ENCODE measurements around the gene SHC4.
"Not testable (repeated sequence)": the region's sequence is repeated elsewhere in the genome, so short reads cannot be mapped to it uniquely, and the experiment has no call there.

Gene SHC4

DNA sequence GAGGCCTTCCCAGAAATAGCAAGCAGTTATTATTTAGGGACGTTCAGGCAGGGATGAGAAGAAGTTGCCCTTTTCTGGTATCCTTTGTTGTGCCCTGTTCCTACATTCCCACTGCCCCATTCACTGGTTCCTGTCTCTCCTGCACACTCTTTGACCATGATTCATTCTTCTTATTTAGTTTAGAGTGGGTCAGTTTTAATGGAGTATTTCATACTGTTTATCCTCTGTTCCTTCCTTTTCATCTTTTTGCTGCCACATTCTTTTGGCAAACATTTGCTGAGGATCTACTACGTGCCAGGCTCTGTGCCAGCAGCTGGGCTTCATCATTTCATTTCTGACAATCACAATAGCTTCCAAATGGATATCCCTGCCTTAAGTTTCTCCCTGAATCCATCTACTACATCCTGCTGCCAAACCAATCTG lies 97.6 kb downstream of the SHC4 start:
- DNase-seq (ENCODE audit: low read depth, low spot score) = no peak
- no peak overlapping the region for H3K4me3 ChIP-seq (ENCODE audit: low read length)

DNA sequence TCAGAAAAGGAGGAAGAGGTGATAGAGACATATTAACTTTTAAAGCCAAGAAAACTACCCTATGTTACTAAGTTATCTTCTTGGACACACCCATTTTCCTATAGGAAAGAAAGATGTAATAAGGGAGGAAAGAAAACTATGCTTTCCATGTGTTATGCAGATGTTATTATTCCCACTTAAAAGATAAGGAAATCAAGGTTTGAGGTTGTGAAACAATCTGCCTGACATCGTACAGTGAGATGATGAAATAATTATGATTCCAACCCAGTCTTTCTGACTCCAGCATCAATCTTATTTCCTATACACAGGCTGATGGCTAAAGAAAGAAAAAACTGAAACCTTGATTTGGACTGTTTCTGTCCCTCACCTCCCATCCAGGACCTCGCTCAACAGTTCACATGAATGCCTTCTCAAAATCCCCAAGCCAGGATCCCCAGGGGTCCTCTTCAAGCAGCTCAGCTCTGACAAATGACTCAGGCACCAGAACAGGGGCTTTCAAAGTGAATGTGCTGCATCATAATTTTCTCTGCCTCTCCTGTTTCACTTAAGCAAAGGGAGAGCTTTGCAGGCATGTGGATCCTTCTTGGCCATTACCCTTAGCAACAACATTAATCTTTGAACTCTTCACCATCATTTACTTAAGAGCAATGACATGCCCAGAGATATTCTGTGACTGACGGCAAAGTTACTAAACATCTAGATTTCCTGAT lies 98.2 kb downstream of the SHC4 start:
- DNase-seq (ENCODE audit: low read depth, low spot score) = no peak
- no peak overlapping the region for H3K4me3 ChIP-seq (ENCODE audit: low read length)

DNA sequence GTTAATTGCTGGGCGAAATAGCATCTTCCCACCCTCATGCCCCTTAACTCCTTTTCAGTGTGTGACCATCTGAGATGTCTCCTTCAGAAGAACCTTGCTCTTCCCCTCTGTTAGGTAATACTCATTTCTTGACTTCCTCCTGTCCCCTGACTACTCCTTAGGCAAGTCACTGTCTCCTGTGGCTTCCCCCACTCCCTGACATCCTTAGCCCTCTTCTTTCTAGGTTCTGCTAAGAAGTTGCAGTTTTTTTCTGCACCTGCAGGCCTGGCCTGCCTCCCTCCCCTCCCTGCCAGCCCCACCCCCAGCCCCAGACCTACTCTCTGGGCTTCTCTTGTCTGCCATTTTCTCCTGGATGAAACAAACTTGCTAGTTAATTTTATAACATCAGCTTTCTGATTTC lies 101.0 kb downstream of the SHC4 start:
- DNase-seq (ENCODE audit: low read depth, low spot score) = peak; percentile 57
- H3K4me3 ChIP-seq (ENCODE audit: low read length) = no peak overlapping the region

- peak; percentile 73 for DNase-seq (ENCODE audit: low read depth, low spot score)
- no peak overlapping the region for H3K4me3 ChIP-seq (ENCODE audit: low read length)
Measured at GRCh38 chr15:48861813-48862431, 101.8 kb downstream of the SHC4 start.

DNA sequence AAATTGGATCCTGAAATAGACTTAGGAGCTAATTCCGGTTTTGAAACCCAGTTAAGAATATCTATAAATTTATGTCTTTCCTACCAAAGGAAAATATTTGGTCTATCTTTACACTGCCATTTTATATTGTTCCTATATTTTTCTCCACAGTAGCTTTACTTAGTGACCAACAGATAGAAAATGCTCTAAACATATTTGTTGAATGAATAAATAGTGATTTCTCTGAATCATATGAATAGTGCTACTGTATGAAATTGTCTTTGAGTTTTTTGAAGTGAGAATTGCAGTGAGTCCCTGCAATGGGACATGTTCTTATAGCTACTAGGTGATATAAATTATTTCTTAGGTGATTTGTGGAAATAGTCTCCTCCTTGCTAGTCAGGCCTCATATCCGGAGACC lies 104.3 kb downstream of the SHC4 start:
- DNase-seq (ENCODE audit: low read depth, low spot score) = no peak
- H3K4me3 ChIP-seq (ENCODE audit: low read length) = no peak overlapping the region

DNA sequence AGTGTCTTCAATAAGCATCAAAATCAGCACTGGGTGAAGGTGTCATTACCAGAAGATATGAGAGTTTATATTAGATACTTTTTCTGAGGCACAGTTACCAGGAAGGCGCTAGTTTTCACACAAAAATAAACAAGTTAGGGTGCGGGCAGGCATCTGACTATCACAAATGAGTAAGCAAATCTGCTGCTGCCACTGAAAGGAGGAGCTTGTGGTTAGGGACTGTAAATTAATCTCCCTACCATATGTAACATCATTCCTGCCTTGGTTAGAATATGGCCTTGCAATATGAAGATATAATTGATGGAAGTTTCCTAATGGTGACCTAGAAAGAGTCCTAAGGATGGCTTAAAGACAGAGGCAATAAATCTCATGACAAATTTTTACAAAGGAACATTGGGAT lies 105.3 kb downstream of the SHC4 start:
- no peak overlapping the region for H3K4me3 ChIP-seq (ENCODE audit: low read length)
- DNase-seq (ENCODE audit: low read depth, low spot score) = no peak

DNA sequence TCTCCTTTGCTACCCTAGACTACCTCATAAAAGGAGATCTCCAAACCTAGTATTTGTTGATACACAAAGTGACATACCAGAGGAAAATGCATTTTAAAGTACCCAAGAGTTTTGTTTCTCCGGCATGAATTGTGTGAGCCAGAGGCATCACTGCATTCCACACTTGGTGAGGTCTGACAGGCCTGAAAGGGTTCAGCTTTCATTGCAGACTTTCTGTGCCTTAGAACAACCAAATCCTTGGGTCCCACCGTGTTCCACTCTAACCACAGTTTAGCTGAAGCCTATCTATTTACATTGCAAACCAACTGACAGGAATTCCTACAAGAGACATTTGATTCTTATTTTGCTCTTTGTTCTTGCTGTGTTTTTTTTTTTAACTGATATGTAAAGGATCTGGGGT lies 106.8 kb downstream of the SHC4 start:
- DNase-seq (ENCODE audit: low read depth, low spot score) = no peak
- no peak overlapping the region for H3K4me3 ChIP-seq (ENCODE audit: low read length)

DNA sequence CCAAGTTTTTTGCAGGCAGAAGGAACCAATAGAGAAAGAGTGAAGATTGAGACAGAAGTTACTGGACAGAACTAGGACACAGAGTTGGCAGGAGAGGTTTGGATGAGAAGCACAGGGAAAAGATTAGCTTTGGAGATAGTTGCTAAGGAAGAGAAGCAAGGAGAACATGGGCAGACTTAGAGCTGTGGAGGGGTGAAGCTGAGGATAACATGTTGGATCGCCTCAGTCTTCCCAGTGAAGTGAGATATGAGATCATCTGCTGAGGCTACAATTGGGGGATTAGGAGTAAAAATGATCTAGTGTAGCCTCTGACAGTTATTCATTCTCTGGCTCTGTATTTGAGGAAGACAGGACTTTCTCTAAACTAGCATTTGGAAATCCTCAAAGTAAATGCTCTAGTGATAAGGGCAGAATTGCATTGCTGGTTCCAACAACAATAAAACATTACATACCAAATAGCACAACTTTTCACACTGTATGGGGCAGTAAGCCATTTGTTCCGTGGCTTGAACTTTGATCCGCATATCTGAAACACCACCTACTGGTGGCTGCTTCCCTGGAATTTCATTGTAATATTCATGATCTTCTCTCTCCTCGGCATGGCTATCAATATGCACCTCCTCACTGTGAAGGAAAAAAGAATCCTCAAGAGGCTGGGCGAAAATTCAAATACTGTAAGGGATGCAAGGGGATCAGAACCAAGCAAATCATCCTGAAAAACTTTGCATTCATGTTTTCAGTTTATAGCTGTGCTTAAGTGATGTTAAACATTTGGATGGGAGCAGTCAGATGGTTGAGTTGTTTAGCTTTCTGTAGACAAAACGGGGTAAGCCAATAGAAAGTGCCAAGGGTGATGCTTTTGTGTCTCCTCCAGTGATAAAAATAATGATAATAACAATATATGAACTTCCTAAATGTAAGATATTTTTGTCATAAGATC lies 107.9 kb downstream of the SHC4 start:
- no peak overlapping the region for H3K4me3 ChIP-seq (ENCODE audit: low read length)
- DNase-seq (ENCODE audit: low read depth, low spot score) = no peak

DNA sequence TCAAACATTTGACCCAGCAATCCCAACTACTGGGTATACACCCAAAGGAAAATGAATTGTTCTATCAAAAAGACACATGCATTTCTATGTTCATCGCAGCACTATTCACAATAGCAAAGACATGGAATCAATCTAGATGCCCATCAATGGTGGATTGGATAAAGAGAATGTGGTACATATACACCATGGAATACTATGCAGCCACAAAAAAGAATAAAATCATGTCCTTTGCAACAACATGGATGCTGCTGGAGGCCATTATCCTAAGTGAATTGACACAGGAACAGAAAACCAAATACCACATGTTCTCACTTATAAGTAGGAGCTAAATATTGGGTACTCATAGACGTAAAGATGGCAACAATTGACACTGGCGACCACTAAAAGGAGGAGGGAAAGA lies 109.3 kb downstream of the SHC4 start:
- DNase-seq (ENCODE audit: low read depth, low spot score); H3K4me3 ChIP-seq (ENCODE audit: low read length): not testable (repeated sequence)

DNA sequence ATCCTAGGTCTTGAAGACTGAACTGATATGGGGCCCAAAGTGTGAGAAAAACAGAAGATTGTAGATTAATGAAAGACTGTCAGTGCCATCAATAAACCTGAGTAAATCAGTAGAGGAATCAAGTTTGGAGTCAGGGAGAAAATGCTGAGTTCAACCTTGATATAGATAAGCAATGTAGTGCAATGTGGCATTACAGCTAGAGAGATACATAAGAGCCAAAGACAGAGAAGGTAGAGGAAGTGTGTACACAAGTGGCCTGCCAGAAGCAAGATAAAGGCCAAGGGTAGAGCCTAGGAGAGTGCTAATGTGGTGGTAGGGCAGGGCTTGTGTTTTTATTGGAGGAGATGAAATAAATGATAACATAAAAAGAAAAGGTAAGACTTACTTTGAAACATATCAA lies 111.8 kb downstream of the SHC4 start:
- H3K4me3 ChIP-seq (ENCODE audit: low read length) = no peak overlapping the region
- DNase-seq (ENCODE audit: low read depth, low spot score) = no peak

DNA sequence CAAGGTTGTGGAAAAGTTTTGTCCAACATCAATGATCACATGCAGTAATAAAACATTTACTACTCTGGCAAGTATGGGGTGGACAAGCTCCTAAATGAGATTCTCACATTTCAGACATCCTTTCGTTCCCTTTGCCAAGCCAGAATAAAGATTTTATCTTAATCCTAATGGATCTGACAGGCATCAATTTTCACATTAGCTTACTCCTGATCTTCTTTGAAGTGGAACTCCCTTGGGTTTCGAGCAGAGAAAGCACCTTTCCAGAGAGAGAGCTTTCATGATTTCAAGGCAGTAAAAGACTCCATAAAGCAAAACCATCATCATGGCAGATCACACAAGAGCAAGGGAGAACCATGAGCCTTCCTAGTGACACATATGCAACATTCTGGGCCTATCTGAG lies 113.1 kb downstream of the SHC4 start:
- no peak overlapping the region for H3K4me3 ChIP-seq (ENCODE audit: low read length)

DNA sequence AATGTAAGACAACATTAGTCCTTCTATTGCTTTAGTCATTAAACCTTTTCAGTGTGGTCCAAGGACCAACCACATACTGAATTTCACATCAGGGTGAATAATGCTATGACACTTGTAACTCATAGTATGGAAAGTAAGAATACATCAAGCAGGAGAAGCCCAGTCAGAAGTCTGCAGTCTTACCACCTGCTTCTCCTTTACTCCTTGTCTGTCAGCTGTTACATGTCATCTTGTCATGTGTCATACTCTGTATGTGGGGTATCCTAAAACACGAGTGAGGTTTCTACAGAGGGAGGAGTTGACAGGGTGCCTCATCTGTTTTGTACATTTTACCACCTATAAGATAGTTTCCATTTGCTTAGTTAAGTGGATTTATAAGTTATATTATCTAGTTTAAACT lies 118.6 kb downstream of the SHC4 start:
- no peak for DNase-seq (ENCODE audit: low read depth, low spot score)
- H3K4me3 ChIP-seq (ENCODE audit: low read length) = no peak overlapping the region

More for the DNA sequence above, 113.1 kb downstream of the SHC4 start:
- DNase-seq (ENCODE audit: low read depth, low spot score) = no peak

DNA sequence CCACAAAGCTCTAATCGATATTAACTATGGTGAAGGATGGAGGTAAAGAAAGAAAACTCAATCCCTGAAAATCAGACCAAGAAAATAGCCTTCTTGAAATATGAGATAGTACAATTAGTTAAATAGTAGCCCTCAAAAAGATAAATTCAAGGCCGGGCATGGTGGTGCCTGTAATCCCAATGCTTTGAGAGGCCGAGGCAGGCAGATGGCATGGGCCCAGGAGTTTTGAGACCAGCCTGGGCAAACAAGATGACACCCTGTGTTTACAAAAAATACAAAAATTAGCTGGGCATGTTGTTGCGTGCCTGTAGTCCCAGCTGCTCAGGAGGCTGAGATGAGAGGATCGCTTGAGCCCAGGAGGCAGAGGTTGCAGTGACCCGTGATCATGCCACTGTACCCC lies 121.2 kb downstream of the SHC4 start:
- DNase-seq (ENCODE audit: low read depth, low spot score) = no peak
- H3K4me3 ChIP-seq (ENCODE audit: low read length) = no peak overlapping the region

- no peak overlapping the region for H3K4me3 ChIP-seq (ENCODE audit: low read length)
- DNase-seq (ENCODE audit: low read depth, low spot score) = no peak
Measured at GRCh38 chr15:48834756-48835155, 129.0 kb downstream of the SHC4 start.

DNA sequence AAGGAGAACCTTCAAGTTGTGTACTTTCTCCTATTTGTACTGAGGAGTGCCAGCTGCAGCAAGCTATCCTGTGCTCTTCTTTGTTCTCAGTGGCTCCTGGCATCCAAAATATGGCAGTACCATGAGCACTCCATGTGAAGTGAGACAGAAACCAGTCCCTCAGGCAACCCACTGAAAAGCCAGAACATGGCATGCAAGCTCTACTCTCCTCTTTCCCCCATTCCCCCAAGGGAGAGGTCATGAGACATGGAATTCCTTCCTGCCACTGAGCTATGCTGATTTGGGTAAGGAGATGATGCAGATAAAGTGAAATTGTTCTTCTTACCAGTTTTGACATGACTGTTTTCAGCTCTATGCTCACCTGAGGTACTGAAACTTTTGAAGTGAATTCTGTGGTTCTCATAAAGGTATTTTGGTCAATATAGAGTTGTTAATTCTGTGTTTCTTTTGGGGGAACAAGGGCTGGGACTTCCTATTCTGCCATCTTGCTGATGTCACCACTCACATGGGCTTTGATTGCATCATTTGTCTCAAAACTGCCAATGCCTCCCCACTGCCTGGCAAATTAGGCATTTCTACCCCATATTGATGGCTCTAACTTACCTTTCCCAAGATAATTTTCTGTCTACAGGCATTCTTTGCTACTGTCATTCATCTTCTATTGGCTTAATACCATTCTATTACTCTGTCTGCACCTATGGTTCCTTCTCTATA lies 130.0 kb downstream of the SHC4 start:
- no peak for DNase-seq (ENCODE audit: low read depth, low spot score)
- H3K4me3 ChIP-seq (ENCODE audit: low read length) = no peak overlapping the region

DNA sequence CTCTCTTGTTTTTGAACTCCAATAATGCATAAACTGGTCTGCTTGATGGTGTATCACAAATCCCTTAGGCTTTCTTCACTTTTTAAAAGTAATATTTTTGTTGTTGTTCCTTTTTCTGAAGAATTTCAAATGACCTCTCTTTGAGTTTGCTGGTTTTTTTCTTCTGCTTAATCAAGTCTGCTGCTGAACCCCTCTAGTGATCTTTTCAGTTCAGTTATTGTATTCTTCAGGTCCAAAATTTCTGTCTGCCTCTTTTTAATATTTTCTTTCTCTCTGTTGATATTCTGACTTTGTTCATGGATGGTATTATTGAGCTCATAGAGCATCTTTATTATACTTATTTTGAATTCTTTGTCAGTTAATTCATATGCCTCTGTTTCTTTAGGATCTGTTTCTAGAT lies 131.1 kb downstream of the SHC4 start:
- DNase-seq (ENCODE audit: low read depth, low spot score) = no peak
- no peak overlapping the region for H3K4me3 ChIP-seq (ENCODE audit: low read length)

DNA sequence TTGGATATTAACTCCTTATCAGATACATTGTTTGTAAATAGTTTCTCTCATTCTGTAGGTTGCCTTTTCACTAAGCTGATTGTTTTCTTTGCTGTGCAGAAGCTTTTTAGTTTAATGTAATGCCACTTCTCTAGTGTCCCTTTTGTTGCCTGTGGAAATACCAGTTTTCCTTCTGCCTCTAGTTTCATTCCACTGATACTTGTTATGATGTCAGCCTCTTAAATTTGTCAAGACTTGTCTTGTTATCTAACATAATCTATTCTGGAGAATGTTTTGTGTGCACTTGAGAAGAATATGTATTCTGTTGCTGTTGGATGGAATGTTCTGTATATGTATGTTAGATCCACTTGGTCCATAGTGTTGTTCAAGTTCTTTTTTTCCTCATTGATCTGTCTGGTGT lies 134.8 kb downstream of the SHC4 start:
- no peak for DNase-seq (ENCODE audit: low read depth, low spot score)
- H3K4me3 ChIP-seq (ENCODE audit: low read length) = no peak overlapping the region

- DNase-seq (ENCODE audit: low read depth, low spot score) = no peak
- no peak overlapping the region for H3K4me3 ChIP-seq (ENCODE audit: low read length)
Measured at GRCh38 chr15:48828471-48828870, 135.2 kb downstream of the SHC4 start.

GRCh38 chr15:48825075-48825474 lies 138.6 kb downstream of the SHC4 start:
- DNase-seq (ENCODE audit: low read depth, low spot score) = no peak
- H3K4me3 ChIP-seq (ENCODE audit: low read length) = no peak overlapping the region

Measured in Jurkat, Clone E6-1 (cell line).